Measurements from ENCODE around the gene IL17RA. TPM values are rescaled to one million over a fixed set of nuclear protein-coding genes. Genes with fewer than 3 reads are reported as not detected.

Gene IL17RA
- total RNA-seq, 3 donors from 2014 or later = 13.8 to 25.3 (median 17.7) TPM

DNA sequence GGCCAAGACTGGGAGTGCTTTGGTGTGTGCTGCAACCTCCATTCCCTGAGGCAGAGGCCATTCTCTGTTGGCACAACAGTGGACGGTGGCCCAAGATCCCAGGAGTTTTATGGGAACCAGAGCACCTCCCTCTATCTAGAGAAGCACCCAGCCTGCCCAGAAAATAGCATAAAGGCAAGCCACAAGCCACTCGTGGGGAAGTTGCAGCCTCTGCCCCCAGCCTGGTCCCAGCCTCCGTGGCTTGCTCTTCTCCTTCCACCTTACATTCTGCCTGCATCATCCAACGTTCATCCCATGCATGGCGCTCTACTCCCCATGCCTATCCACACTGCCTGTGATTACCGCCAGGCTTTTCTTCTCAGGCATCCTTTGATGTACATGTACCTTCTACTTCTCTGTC is 15.8 kb downstream of the IL17RA start:
- intact Hi-C loops (cut with DNase I; ENCODE audit: low total_unique reads) = no loop called here

DNA sequence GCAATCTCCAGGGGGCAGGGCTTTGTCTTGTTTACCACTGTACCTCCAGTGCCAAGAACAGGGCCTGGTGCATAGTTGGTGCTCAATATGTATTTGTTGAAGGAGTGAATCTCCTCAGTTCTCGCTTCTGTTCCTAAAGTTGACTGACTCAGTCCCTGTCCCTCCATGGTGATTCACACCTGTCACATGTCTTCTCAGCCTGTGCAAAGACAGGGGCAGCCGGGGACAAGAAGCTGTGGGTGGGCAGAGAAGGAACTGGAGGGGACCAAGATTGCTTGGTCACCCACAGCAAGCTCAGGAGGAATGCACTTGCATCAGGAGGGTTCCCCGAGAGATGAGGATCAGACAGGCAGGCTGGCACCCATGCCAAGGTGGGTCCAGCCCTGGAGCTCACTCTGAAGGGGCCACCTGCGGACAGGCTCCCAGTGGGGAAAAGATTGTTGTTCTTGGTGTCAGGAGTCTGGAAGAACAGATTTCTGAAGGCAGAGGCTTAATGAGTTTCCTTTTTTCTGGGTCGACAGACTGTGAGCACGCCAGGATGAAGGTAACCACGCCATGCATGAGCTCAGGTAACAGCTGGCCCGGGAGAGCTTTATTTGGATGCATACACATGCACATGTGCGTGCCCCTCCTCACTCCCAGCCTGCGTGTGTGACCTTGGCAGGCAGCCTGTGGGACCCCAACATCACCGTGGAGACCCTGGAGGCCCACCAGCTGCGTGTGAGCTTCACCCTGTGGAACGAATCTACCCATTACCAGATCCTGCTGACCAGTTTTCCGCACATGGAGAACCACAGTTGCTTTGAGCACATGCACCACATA is 16.9 kb downstream of the IL17RA start:
- H3K36me3 ChIP-seq = peaks cover 9% of the 10 kb centered on the region
- TF ChIP-seq POLR2A (IDR thresholded peaks at IDR 0.05) = no peak
- TF ChIP-seq POLR2AphosphoS5 (IDR thresholded peaks at IDR 0.05) = no peak
- TF ChIP-seq, protein P1, sequence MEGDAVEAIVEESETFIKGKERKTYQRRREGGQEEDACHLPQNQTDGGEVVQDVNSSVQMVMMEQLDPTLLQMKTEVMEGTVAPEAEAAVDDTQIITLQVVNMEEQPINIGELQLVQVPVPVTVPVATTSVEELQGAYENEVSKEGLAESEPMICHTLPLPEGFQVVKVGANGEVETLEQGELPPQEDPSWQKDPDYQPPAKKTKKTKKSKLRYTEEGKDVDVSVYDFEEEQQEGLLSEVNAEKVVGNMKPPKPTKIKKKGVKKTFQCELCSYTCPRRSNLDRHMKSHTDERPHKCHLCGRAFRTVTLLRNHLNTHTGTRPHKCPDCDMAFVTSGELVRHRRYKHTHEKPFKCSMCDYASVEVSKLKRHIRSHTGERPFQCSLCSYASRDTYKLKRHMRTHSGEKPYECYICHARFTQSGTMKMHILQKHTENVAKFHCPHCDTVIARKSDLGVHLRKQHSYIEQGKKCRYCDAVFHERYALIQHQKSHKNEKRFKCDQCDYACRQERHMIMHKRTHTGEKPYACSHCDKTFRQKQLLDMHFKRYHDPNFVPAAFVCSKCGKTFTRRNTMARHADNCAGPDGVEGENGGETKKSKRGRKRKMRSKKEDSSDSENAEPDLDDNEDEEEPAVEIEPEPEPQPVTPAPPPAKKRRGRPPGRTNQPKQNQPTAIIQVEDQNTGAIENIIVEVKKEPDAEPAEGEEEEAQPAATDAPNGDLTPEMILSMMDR (IDR thresholded peaks at IDR 0.05) = no peak
- H3K4me3 ChIP-seq = no peak overlapping the region
- H3K27me3 ChIP-seq = no peaks in the 10 kb centered on the region
- no peak overlapping the region for H3K27ac ChIP-seq
- no peaks in the 10 kb centered on the region for H3K9me3 ChIP-seq
- no peaks in the 10 kb centered on the region for H3K4me1 ChIP-seq
- no peak for DNase-seq (ENCODE audit: low spot score in 2 of 2)
- intact Hi-C loops (cut with DNase I; ENCODE audit: low total_unique reads) = no loop called here

More for the DNA sequence above, 15.8 kb downstream of the IL17RA start:
- no peak for DNase-seq (ENCODE audit: low spot score in 2 of 2)
- H3K4me3 ChIP-seq = no peak overlapping the region
- no peaks in the 10 kb centered on the region for H3K27me3 ChIP-seq
- no peak overlapping the region for H3K27ac ChIP-seq
- no peaks in the 10 kb centered on the region for H3K4me1 ChIP-seq
- peaks cover 9% of the 10 kb centered on the region for H3K36me3 ChIP-seq
- H3K9me3 ChIP-seq = no peaks in the 10 kb centered on the region
- no peak for TF ChIP-seq POLR2AphosphoS5 (IDR thresholded peaks at IDR 0.05)
- TF ChIP-seq POLR2A (IDR thresholded peaks at IDR 0.05) = no peak
- TF ChIP-seq, protein P1 (IDR thresholded peaks at IDR 0.05) = no peak

DNA sequence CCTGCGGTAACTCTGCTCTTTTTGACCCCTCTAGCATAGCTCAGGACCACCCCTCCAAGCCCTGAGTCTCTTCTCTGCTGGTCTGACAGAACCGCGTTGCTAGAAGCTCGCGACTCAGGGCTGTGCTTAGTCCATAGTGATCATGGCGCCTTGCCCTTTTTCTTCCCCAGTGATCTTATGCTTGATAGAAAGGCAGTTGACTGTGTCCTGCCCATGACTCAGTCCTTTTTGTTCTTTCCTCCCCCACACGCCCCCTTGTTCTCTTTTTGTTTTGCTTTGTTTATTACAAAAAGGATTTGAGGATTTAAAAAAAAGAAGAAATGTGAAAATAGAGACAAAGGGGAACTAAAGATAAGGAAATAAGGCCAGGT is 17.5 kb downstream of the IL17RA start:
- no peaks in the 10 kb centered on the region for H3K27me3 ChIP-seq
- TF ChIP-seq POLR2AphosphoS5 (IDR thresholded peaks at IDR 0.05) = no peak
- no peak for TF ChIP-seq POLR2A (IDR thresholded peaks at IDR 0.05)
- TF ChIP-seq, protein P1 (IDR thresholded peaks at IDR 0.05) = no peak
- no peaks in the 10 kb centered on the region for H3K9me3 ChIP-seq
- intact Hi-C loops (cut with DNase I; ENCODE audit: low total_unique reads) = no loop called here
- H3K27ac ChIP-seq = no peak overlapping the region
- H3K4me3 ChIP-seq = no peak overlapping the region
- no peaks in the 10 kb centered on the region for H3K4me1 ChIP-seq
- peaks cover 9% of the 10 kb centered on the region for H3K36me3 ChIP-seq
- no peak for DNase-seq (ENCODE audit: low spot score in 2 of 2)

DNA sequence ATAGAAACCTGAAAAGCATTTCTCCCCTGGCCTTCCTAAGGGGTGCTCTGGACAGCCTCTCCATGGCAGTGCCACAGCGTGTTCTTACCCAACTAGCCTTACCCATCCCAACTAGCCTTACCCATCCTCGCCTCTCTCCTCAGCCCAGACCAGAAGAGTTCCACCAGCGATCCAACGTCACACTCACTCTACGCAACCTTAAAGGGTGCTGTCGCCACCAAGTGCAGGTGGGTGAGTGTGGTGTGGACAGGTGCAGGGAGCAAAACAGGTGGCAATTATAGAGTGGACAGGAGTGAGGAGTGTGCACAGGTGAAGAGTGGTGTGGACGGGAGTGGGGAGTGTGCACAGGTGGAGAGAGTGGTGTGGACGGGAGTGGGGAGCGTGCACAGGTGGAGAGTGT is 18.6 kb downstream of the IL17RA start:
- Histone ChIP-seq H3K27me3 (no peaks in the 10 kb centered on the region), H3K36me3 (peaks cover 8% of the 10 kb centered on the region), H3K27ac (no peak overlapping the region), H3K9me3 (no peaks in the 10 kb centered on the region), H3K4me3 (no peak overlapping the region), H3K4me1 (no peaks in the 10 kb centered on the region)
- intact Hi-C loops (cut with DNase I; ENCODE audit: low total_unique reads) = no loop called here
- DNase-seq (ENCODE audit: low spot score in 2 of 2) = no peak
- TF ChIP-seq, protein P1 (IDR thresholded peaks at IDR 0.05) = no peak
- TF ChIP-seq POLR2AphosphoS5 (IDR thresholded peaks at IDR 0.05) = no peak
- TF ChIP-seq POLR2A (IDR thresholded peaks at IDR 0.05) = no peak

DNA sequence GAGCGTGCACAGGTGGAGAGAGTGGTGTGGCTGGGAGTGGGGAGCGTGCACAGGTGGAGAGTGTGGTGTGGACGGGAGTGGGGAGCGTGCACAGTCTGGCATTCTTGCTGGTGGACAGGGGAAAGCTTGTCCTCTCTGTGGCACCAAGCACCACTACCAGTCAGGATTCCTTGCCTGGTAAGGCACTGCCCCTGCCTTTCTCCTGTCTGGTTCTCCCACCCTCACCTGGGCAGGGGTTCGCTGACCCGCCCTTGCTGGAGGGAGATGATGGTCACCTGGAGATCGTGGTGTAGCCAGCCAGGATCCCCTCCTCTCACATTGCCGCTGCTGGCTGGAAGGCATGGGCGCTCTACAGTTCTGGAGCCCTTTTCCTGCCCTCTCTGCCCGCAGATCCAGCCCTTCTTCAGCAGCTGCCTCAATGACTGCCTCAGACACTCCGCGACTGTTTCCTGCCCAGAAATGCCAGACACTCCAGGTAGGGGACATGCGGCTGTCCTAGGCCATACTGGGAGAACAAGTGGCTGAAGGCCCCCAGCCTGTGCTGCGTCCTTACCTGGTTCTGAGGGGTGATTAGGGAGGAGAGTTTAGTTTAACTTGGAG is 19.6 kb downstream of the IL17RA start:
- no peaks in the 10 kb centered on the region for H3K27me3 ChIP-seq
- intact Hi-C loops (cut with DNase I; ENCODE audit: low total_unique reads) = no loop called here
- no peak for DNase-seq (ENCODE audit: low spot score in 2 of 2)
- no peaks in the 10 kb centered on the region for H3K36me3 ChIP-seq
- no peak overlapping the region for H3K4me3 ChIP-seq
- no peak for TF ChIP-seq POLR2A (IDR thresholded peaks at IDR 0.05)
- TF ChIP-seq, protein P1 (IDR thresholded peaks at IDR 0.05) = no peak
- TF ChIP-seq POLR2AphosphoS5 (IDR thresholded peaks at IDR 0.05) = no peak
- no peaks in the 10 kb centered on the region for H3K9me3 ChIP-seq
- H3K27ac ChIP-seq = no peak overlapping the region
- no peaks in the 10 kb centered on the region for H3K4me1 ChIP-seq
